Measurements from ENCODE around the gene PFKFB4. TPM values are rescaled to one million over a fixed set of nuclear protein-coding genes. Genes with fewer than 3 reads are reported as not detected.

PFKFB4 gene
- total and polyA plus RNA-seq, 9 of the 15 experiments (the other 6 are each of a cell fraction or from before 2014, with no cell fraction given), result 0.92 to 56.3 (median 13.5) TPM

DNA sequence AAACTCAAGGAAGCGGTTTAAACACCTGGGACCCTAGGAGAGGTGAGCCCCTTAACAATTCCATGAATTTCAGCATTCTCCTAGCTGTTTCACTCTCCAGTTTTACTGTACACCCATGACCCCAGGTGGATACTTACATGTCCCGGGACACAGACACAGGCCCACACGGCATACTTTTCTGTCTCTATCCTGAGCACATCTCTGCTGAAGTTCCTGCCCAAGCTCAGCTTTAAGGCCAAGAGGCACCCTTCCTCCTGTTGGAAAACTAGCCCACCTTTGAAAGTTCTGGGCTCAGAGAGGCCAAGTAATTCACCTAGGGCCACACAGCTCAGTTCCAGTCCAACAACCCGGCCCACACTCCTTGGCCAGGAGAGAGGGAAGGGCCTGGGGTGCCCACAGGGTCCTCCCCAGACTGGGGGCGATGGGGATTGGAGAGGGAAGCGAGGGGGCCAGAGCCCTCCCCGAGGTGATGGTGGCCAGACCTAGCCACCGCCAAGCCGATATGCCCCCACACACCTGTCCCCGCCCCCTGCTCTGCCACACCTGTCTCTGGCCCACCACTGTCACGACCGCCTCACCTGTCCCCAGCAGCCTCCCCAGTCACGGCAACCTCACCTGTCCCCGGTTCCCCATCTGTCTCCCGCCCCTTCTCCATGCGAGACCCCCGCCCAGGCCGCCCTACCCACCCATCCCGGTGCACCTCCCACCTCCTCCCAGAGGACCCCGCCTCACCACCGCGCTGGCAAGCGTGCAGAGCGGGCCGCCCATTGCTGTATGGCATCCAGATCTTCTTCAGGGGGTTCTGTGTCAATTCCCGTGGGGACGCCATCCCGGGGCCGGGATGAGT is 431 bp downstream of the PFKFB4 start (continued):
- TF ChIP-seq, protein P1, sequence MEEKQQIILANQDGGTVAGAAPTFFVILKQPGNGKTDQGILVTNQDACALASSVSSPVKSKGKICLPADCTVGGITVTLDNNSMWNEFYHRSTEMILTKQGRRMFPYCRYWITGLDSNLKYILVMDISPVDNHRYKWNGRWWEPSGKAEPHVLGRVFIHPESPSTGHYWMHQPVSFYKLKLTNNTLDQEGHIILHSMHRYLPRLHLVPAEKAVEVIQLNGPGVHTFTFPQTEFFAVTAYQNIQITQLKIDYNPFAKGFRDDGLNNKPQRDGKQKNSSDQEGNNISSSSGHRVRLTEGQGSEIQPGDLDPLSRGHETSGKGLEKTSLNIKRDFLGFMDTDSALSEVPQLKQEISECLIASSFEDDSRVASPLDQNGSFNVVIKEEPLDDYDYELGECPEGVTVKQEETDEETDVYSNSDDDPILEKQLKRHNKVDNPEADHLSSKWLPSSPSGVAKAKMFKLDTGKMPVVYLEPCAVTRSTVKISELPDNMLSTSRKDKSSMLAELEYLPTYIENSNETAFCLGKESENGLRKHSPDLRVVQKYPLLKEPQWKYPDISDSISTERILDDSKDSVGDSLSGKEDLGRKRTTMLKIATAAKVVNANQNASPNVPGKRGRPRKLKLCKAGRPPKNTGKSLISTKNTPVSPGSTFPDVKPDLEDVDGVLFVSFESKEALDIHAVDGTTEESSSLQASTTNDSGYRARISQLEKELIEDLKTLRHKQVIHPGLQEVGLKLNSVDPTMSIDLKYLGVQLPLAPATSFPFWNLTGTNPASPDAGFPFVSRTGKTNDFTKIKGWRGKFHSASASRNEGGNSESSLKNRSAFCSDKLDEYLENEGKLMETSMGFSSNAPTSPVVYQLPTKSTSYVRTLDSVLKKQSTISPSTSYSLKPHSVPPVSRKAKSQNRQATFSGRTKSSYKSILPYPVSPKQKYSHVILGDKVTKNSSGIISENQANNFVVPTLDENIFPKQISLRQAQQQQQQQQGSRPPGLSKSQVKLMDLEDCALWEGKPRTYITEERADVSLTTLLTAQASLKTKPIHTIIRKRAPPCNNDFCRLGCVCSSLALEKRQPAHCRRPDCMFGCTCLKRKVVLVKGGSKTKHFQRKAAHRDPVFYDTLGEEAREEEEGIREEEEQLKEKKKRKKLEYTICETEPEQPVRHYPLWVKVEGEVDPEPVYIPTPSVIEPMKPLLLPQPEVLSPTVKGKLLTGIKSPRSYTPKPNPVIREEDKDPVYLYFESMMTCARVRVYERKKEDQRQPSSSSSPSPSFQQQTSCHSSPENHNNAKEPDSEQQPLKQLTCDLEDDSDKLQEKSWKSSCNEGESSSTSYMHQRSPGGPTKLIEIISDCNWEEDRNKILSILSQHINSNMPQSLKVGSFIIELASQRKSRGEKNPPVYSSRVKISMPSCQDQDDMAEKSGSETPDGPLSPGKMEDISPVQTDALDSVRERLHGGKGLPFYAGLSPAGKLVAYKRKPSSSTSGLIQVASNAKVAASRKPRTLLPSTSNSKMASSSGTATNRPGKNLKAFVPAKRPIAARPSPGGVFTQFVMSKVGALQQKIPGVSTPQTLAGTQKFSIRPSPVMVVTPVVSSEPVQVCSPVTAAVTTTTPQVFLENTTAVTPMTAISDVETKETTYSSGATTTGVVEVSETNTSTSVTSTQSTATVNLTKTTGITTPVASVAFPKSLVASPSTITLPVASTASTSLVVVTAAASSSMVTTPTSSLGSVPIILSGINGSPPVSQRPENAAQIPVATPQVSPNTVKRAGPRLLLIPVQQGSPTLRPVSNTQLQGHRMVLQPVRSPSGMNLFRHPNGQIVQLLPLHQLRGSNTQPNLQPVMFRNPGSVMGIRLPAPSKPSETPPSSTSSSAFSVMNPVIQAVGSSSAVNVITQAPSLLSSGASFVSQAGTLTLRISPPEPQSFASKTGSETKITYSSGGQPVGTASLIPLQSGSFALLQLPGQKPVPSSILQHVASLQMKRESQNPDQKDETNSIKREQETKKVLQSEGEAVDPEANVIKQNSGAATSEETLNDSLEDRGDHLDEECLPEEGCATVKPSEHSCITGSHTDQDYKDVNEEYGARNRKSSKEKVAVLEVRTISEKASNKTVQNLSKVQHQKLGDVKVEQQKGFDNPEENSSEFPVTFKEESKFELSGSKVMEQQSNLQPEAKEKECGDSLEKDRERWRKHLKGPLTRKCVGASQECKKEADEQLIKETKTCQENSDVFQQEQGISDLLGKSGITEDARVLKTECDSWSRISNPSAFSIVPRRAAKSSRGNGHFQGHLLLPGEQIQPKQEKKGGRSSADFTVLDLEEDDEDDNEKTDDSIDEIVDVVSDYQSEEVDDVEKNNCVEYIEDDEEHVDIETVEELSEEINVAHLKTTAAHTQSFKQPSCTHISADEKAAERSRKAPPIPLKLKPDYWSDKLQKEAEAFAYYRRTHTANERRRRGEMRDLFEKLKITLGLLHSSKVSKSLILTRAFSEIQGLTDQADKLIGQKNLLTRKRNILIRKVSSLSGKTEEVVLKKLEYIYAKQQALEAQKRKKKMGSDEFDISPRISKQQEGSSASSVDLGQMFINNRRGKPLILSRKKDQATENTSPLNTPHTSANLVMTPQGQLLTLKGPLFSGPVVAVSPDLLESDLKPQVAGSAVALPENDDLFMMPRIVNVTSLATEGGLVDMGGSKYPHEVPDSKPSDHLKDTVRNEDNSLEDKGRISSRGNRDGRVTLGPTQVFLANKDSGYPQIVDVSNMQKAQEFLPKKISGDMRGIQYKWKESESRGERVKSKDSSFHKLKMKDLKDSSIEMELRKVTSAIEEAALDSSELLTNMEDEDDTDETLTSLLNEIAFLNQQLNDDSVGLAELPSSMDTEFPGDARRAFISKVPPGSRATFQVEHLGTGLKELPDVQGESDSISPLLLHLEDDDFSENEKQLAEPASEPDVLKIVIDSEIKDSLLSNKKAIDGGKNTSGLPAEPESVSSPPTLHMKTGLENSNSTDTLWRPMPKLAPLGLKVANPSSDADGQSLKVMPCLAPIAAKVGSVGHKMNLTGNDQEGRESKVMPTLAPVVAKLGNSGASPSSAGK (IDR thresholded peaks at IDR 0.05), result no peak
- TF ChIP-seq YY1 (IDR thresholded peaks at IDR 0.05; ENCODE audit: borderline replicate concordance in 1 of 3, control insufficient read depth in 1 of 3, extremely low read depth in 1 of 3, insufficient read depth in 3 of 3, insufficient read length in 1 of 3, insufficient replicate concordance in 2 of 3, low read depth in 1 of 3, low read length in 2 of 3) (no peak), PTBP1 (IDR thresholded peaks at IDR 0.05; ENCODE audit: low read depth, low read length) (no peak), RCOR1 (IDR thresholded peaks at IDR 0.05; ENCODE audit: borderline replicate concordance in 1 of 2, low read depth in 2 of 2, low read length in 2 of 2) (no peak), PHF8 (IDR thresholded peaks at IDR 0.05; ENCODE audit: borderline replicate concordance, low read length) (peak; percentile 37; the same call in 1 of the 2 replicates), DNMT1 (IDR thresholded peaks at IDR 0.05) (no peak), LARP7 (IDR thresholded peaks at IDR 0.05) (no peak), SRSF9 (IDR thresholded peaks at IDR 0.05; ENCODE audit: borderline replicate concordance, low read depth, low read length) (no peak), TCFL5 (CRISPR knock-in tag; conservative IDR thresholded peaks at IDR 0.05) (no peak), USF2 (CRISPR knock-in tag; IDR thresholded peaks at IDR 0.05) (no peak), KDM5B (IDR thresholded peaks at IDR 0.05; ENCODE audit: insufficient replicate concordance, low read depth, low read length) (peak; percentile 70), RBM25 (IDR thresholded peaks at IDR 0.05; ENCODE audit: low read depth, low read length, severe bottlenecking) (peak; percentile 77)

Measured in K562 (cell line).